ENCODE results near the gene ZKSCAN8. TPM values are rescaled to one million over a fixed set of nuclear protein-coding genes. Genes with fewer than 3 reads are reported as not detected.

Gene ZKSCAN8
- total RNA-seq, 1 experiment from 2014 or later = 20.7 TPM

DNA sequence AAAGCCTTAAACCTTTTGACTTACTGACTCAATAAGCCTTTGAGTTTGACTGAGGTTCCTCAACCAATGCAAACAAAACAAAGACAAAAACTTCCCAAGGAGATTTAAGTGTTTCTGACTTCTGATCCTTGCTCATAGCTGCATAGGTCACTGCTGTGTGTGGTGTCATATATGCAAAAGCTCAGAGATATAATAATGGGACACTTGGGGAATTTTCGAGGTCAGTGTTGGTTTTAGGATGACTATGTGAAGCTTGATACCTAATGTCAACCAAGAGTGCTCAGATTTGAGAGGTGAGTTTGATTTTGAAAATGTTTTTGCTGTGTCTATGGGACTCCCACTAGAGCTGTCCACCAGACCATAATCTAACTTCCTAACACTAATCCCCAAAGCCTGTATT lies 26.2 kb downstream of the ZKSCAN8 start:
- ChIA-PET RAD21 (ENCODE audit: low non-redundant PET in 1 of 2, low total read pairs in 2 of 2, uncharacterized antibody in 2 of 2, unreplicated experiment in 2 of 2) (no interaction called here), POLR2A (interaction anchor here (0.6 kb wide), 1 partner anchor 8 kb away, joined by 4 read pairs; no protein-coding TSS in a partner anchor), CTCF (no interaction called here)
- H3K27ac ChIP-seq (ENCODE audit: low read depth, low read length) = no peak overlapping the region
- no peaks in the 10 kb centered on the region for H3K4me1 ChIP-seq (ENCODE audit: control insufficient read depth in 1 of 2, insufficient read depth in 2 of 2, low read length in 2 of 2)
- no peaks in the 10 kb centered on the region for H3K36me3 ChIP-seq (ENCODE audit: control insufficient read depth in 1 of 2, insufficient read depth in 2 of 2, low read length in 2 of 2)
- H3K9me3 ChIP-seq (ENCODE audit: control insufficient read depth in 1 of 2, insufficient read depth in 1 of 2, low read depth in 1 of 2, low read length in 2 of 2) = no peaks in the 10 kb centered on the region
- intact Hi-C loops (cut with micrococcal nuclease) = no loop called here
- no peaks in the 10 kb centered on the region for H4K20me1 ChIP-seq (ENCODE audit: insufficient read depth)
- no peak overlapping the region for H3K4me2 ChIP-seq (ENCODE audit: low read length)
- no peak for TF ChIP-seq EZH2 (IDR thresholded peaks at IDR 0.05)
- TF ChIP-seq CTCF (IDR thresholded peaks at IDR 0.05 in 2 of 3, conservative IDR thresholded peaks at IDR 0.05 in 1 of 3; ENCODE audit: borderline replicate concordance in 1 of 3, insufficient read depth in 1 of 3, low read depth in 2 of 3, low read length in 2 of 3) = no peak
- TF ChIP-seq RAD21 (IDR thresholded peaks at IDR 0.05; ENCODE audit: low read depth) = no peak
- TF ChIP-seq ZNF274 (IDR thresholded peaks at IDR 0.05; ENCODE audit: low read depth, low read length) = no peak
- TF ChIP-seq JUND (IDR thresholded peaks at IDR 0.05) = no peak
- no peak for TF ChIP-seq ATF3 (IDR thresholded peaks at IDR 0.05)
- TF ChIP-seq POLR2A (IDR thresholded peaks at IDR 0.05; ENCODE audit: borderline replicate concordance, extremely low read depth, insufficient read depth, insufficient read length) = no peak
- TF ChIP-seq FOSL1 (IDR thresholded peaks at IDR 0.05; ENCODE audit: low read depth) = no peak
- TF ChIP-seq POLR2AphosphoS5 (IDR thresholded peaks at IDR 0.05; ENCODE audit: low read depth, low read length) = no peak
- TF ChIP-seq SP1 (IDR thresholded peaks at IDR 0.05; ENCODE audit: low read depth) = no peak
- TF ChIP-seq ZFX (IDR thresholded peaks at IDR 0.05) = no peak
- TF ChIP-seq, protein P1, sequence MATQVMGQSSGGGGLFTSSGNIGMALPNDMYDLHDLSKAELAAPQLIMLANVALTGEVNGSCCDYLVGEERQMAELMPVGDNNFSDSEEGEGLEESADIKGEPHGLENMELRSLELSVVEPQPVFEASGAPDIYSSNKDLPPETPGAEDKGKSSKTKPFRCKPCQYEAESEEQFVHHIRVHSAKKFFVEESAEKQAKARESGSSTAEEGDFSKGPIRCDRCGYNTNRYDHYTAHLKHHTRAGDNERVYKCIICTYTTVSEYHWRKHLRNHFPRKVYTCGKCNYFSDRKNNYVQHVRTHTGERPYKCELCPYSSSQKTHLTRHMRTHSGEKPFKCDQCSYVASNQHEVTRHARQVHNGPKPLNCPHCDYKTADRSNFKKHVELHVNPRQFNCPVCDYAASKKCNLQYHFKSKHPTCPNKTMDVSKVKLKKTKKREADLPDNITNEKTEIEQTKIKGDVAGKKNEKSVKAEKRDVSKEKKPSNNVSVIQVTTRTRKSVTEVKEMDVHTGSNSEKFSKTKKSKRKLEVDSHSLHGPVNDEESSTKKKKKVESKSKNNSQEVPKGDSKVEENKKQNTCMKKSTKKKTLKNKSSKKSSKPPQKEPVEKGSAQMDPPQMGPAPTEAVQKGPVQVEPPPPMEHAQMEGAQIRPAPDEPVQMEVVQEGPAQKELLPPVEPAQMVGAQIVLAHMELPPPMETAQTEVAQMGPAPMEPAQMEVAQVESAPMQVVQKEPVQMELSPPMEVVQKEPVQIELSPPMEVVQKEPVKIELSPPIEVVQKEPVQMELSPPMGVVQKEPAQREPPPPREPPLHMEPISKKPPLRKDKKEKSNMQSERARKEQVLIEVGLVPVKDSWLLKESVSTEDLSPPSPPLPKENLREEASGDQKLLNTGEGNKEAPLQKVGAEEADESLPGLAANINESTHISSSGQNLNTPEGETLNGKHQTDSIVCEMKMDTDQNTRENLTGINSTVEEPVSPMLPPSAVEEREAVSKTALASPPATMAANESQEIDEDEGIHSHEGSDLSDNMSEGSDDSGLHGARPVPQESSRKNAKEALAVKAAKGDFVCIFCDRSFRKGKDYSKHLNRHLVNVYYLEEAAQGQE (IDR thresholded peaks at IDR 0.05; ENCODE audit: low read depth) = no peak
- TF ChIP-seq ELF1 (IDR thresholded peaks at IDR 0.05; ENCODE audit: borderline replicate concordance, low read depth) = no peak
- no peak for TF ChIP-seq MAX (IDR thresholded peaks at IDR 0.05)
- TF ChIP-seq SIN3A (IDR thresholded peaks at IDR 0.05; ENCODE audit: low read depth) = no peak
- TF ChIP-seq YY1 (IDR thresholded peaks at IDR 0.05; ENCODE audit: extremely low read depth, insufficient replicate concordance, low read depth, low read length) = no peak
- no peak for TF ChIP-seq EGR1 (IDR thresholded peaks at IDR 0.05; ENCODE audit: low read depth)
- no peak for TF ChIP-seq SRF (IDR thresholded peaks at IDR 0.05; ENCODE audit: low read depth)
- no peak for TF ChIP-seq CEBPB (IDR thresholded peaks at IDR 0.05; ENCODE audit: low read depth)
- TF ChIP-seq EZH2phosphoT487 (IDR thresholded peaks at IDR 0.05; ENCODE audit: borderline replicate concordance) = no peak
- no peak for DNase-seq (ENCODE audit: low read depth, low spot score)
- no TSS peak for BruUV-seq (replicated peaks)
- H3K79me2 ChIP-seq (ENCODE audit: insufficient read depth, low read length) = no peaks in the 10 kb centered on the region
- no peaks in the 10 kb centered on the region for H3K9me2 ChIP-seq (ENCODE audit: insufficient read depth)
- no peak overlapping the region for H3K9ac ChIP-seq (ENCODE audit: low read length)
- no peak for ATAC-seq
- H3K27me3 ChIP-seq (ENCODE audit: insufficient read depth, low read length) = no peaks in the 10 kb centered on the region
- no peak overlapping the region for H3K4me3 ChIP-seq (replicated peaks in 1 of 2; ENCODE audit: low read depth in 1 of 2, low read length in 2 of 2)
- no peak overlapping the region for H2AFZ ChIP-seq (ENCODE audit: low read depth, low read length, poor library complexity, severe bottlenecking)

Measured in HCT116 (cell line).